ENCODE results near the gene DDX39A.

The DDX39A gene

GRCh38 chr19:14433554-14434501 lies 14.7 kb upstream of the DDX39A start:
- DNase-seq: peak; percentile 39

GRCh38 chr19:14432791-14433553 lies 13.8 kb upstream of the DDX39A start, which contains the start of gene PKN1:
Gene PKN1 (plus strand): TSS chr19:14433306. CDS start chr19:14433522, 216 bp downstream.
- DNase-seq: peak; percentile 31

- no peak for DNase-seq
Observed at GRCh38 chr19:14430712-14431111, 11.6 kb upstream of the DDX39A start.

DNA sequence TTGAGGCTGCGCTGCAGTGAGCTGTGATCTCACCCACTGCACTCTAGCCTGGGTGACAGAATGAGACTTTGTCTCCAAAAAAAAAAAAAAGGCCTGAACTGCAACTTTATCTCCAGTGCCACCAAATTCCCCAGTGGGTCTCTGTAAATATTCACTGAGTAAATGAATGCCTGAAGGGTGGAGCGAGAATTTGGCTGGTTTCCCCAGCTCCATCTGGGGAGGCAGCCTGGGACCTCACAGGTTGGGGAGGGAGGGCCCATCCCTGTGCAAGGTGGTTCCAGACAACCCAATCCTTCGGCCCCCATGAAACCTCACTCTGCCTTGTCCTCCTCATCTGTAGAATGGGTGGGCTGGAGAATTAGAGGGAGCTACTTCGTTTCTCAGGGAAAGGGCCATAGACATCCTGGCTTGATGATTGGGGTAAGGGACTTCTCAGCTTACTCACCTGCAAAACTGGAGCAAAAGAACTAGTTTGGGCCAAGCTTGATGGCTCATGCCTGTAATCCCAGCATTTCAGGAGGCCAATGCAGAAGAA lies 9.8 kb upstream of the DDX39A start:
- DNase-seq: no peak

DNA sequence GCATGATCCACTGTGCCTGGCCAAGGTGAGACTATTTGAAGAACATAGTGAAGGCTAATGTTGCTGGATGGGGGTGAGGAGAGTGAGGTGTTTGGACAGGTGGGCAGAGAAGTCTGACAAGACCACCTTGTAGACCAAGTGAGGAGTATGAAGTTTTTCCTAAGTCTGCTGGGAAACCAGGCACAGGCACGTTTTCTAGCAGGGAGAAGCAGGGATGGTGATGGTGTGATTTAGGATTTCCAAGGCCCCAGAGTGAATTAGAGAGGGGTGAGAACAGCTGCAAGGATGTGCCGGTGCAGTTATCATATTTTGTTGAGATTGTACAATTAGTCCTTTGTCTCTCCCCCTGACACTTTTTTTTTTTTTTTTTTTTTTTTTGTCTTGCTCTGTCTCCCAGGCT lies 8.3 kb upstream of the DDX39A start:
- no peak for DNase-seq

DNA sequence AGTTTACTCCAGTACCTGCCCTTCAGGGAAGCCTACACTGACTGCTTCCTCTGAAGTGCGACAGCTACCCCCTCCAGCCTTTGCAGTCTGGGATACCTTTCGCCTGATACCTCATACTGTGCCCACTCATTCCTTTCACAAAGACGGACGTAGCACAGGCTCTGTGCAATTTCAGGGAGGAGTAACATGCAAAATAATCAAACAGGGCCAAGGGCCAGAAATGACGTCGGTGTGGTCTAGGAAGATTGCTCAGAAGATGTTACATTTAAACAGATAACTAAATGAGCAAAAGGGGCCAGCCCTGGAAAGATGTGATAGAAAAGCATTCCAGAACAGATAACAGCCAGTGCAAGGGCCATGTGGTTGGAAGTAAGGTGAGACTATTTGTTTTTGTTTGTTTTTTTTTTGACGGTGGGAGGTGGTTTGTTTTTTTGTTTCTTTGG lies 6.6 kb upstream of the DDX39A start:
- no peak for DNase-seq

- DNase-seq: no peak
Observed at GRCh38 chr19:14418856-14419105, 360 bp downstream of the DDX39A start.

DNA sequence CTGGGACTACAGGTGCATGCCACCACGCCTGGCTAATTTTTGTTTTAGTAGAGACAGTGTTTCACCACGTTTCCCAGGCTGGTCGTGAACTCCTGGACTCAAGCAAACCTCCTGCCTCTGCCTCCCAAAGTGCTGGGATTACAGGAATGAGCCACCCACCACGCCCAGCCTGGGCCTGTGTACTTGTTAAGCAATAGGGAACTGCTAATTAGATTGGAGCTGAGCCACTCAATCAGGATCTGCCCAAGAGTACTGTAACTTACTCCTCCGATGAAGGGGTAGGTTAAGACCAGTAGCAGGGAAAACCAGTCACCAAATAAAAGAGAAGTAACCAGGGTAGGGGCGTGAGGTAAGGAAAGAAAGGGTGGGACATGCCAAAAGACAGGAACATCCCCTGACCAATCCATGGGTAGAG lies 2.3 kb downstream of the DDX39A start:
- no peak for DNase-seq

GRCh38 chr19:14414926-14415690 lies 4.0 kb downstream of the DDX39A start:
- no peak for DNase-seq

DNA sequence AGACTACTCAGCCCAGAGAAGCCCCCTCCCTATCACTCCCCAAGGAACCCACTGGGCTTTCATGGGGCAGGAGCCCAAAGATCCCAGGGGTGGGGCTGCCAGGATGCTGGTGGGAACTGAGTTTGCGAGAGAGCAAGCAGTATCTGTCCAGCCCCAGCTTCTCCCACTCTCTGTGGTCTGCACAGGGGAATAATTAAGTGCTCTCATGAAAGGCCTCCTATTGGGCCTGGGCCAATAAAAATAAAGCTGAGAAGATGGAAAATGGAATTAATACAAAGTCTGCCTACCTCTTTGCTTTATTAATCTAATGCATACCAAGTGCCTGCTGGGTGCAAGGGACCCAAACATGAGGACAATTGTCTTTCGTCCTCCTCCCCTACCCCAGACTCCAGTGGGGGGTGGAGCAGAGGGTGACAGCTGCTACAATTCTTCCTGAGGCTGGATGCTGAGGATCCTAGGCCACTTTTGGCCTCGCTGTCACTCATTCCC lies 5.4 kb downstream of the DDX39A start:
- no peak for DNase-seq

DNA sequence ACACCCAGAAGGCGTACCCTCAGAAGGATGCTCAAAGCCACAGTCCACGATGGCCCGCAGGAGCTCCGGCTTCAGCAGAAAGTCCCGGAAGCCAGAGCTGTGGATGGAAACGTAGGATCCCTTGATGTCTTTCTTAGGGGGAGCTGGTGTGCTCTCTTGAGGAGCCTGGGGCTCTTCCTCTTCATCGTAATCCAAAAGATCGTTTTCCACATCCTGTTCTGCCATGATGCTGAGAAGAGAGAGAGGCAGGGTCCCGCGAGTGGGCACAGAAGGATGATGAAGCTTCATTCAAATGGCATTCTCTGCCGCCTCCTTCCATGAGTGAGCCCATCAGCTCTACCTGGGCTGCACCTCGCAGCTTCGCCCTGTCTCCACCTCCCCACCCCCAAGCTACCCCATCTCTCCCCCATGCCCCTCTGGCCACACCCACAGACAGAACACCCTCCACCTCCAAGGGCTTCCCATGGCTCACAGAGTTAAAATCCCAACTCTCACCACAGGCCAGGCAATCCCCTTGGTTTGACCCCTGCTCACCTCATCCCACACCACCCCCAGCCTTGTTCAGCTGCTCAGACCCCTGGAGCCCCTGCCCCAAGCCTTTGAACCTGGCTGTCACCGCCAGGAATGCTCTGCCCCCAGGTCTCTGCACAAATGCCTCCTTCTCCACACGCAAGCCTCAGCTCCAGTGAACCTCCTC lies 6.0 kb downstream of the DDX39A start:
- DNase-seq: no peak

DNA sequence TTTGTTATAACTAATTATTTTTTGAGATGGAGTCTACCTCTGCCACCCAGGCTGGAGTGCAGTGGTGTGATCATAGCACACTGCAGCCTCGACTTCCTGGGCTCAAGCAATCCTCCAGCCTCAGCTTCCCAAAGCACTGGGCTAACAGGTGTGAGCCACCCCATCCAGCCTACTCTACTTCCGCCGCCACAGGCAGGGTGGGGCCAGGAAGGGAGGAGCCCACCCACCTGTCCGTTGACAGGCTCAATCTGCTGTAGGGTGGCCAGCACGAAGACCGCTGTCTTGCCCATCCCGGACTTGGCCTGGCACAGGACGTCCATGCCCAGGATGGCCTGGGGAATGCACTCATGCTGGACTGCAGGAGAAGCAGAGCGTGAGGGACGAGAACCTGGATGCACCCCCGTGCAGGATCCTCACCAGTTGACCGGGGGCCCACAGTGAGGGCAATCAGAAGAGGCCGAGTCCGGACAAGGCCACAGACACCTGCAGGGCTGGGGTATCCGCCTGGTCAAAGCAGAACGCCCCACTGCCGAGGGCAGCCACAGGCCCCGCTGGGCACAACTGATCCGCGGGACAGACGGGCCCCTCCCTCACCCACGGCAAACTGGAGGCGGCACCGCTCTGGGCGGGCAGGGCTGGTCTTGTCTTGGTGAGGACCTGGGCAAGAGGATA lies 6.7 kb downstream of the DDX39A start:
- no peak for DNase-seq

- no peak for DNase-seq
Observed at GRCh38 chr19:14411938-14412245, 7.2 kb downstream of the DDX39A start.

DNA sequence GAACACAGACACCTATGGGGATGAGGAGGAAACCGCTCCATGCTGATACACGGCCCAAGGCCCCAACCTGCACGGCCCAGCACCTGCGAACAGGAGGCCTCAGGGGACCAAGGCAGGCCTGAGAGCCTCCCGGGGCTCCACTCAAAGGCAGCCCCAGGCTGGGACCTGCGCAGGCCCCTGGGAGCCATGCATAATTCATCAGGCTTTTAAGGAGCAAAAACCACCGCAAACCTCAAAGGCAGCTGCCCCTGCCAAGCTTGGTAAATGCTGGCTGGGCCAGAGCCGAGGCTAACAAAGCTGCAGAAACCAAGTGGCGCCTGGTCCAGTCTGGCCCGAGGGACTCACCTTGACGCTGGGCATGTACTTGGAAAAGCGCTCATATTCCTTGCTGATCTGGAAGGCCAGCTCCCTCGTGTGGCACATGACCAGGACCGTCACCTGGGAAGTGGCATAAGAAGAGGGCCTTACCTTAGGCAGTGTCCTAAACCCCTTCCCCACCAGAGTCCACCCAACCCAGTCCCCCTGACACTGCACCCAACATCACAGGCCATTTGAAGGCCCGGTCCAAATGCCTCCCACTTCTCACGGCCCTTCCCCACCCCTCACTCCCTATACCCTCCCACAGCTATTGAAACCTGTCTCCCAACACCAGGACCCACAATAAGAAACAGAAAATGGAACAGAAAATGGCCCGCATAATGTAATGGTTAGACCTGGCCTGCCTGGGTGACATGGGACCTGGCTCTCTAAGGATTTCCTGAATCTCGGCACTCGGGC lies 7.8 kb downstream of the DDX39A start:
- DNase-seq: no peak

GRCh38 chr19:14410091-14411051 lies 8.8 kb downstream of the DDX39A start:
- DNase-seq: no peak

- DNase-seq: no peak
Observed at GRCh38 chr19:14409146-14410023, 9.8 kb downstream of the DDX39A start.

- DNase-seq: no peak
Observed at GRCh38 chr19:14408491-14409145, 10.5 kb downstream of the DDX39A start.

Data from effector CD8-positive, alpha-beta T cell (primary cell).